RPMI7951 (cell line): ENCODE measurements around the gene IHH. TPM values are rescaled to one million over a fixed set of nuclear protein-coding genes. Genes with fewer than 3 reads are reported as not detected.

Source experiments
- DNase-seq: peaks from one replicate; pipeline ENCODE4 v3.0.0-alpha.2; 2012; ENCODE audit warnings: low read depth
- total RNA-seq: library from RNA; depleted of rRNA; stranded (reverse); fragments of >200 nt; shearing (Covaris generic); gene quantifications from 2 replicates; pipeline ENCODE4 v1.2.3, GENCODE V29; 2014

Gene IHH
- total RNA-seq, 1 experiment from 2014 or later, result not detected

GRCh38 chr2:219076253-219076652 lies 15.5 kb upstream of the IHH start:
- DNase-seq, result no peak

GRCh38 chr2:219073413-219074129 lies 12.8 kb upstream of the IHH start:
- DNase-seq, result peak; percentile 61

GRCh38 chr2:219072741-219073250 lies 12.1 kb upstream of the IHH start:
- DNase-seq, result no peak

- no peak for DNase-seq
Measured at GRCh38 chr2:219071131-219071816, 10.6 kb upstream of the IHH start.

GRCh38 chr2:219065484-219065883 lies 4.8 kb upstream of the IHH start:
- no peak for DNase-seq

GRCh38 chr2:219062081-219062480 lies 1.4 kb upstream of the IHH start:
- no peak for DNase-seq

- no peak for DNase-seq
Measured at GRCh38 chr2:219059725-219060682, 717 bp downstream of the IHH start.

GRCh38 chr2:219059375-219059724 lies 1.4 kb downstream of the IHH start:
- no peak for DNase-seq

GRCh38 chr2:219058541-219059374 lies 2.0 kb downstream of the IHH start:
- DNase-seq, result no peak

GRCh38 chr2:219057709-219058540 lies 2.8 kb downstream of the IHH start:
- DNase-seq, result peak; percentile 29

GRCh38 chr2:219056896-219057708 lies 3.6 kb downstream of the IHH start:
- no peak for DNase-seq

- DNase-seq, result no peak
Measured at GRCh38 chr2:219056176-219056895, 4.4 kb downstream of the IHH start.

GRCh38 chr2:219054956-219055903 lies 5.5 kb downstream of the IHH start:
- no peak for DNase-seq

GRCh38 chr2:219049282-219049681 lies 11.4 kb downstream of the IHH start:
- peak; percentile 73 for DNase-seq

- DNase-seq, result peak; percentile 44
Measured at GRCh38 chr2:219045937-219046550, 14.7 kb downstream of the IHH start.

GRCh38 chr2:219042750-219043149 lies 18.0 kb downstream of the IHH start:
- no peak for DNase-seq

- no peak for DNase-seq
Measured at GRCh38 chr2:219042157-219042556, 18.6 kb downstream of the IHH start.
